ENCODE data around the gene DENND6A.

The DENND6A gene, protein sequence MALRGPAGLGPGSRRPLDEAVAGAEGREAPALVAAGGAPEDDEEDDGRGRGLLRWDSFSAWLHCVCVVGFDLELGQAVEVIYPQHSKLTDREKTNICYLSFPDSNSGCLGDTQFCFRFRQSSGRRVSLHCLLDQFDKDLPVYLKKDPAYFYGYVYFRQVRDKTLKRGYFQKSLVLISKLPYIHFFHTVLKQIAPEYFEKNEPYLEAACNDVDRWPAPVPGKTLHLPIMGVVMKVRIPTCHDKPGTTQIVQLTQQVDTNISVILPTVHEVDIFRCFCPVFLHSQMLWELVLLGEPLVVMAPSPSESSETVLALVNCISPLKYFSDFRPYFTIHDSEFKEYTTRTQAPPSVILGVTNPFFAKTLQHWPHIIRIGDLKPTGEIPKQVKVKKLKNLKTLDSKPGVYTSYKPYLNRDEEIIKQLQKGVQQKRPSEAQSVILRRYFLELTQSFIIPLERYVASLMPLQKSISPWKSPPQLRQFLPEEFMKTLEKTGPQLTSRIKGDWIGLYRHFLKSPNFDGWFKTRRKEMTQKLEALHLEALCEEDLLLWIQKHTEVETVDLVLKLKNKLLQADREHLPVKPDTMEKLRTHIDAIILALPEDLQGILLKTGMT

DNA sequence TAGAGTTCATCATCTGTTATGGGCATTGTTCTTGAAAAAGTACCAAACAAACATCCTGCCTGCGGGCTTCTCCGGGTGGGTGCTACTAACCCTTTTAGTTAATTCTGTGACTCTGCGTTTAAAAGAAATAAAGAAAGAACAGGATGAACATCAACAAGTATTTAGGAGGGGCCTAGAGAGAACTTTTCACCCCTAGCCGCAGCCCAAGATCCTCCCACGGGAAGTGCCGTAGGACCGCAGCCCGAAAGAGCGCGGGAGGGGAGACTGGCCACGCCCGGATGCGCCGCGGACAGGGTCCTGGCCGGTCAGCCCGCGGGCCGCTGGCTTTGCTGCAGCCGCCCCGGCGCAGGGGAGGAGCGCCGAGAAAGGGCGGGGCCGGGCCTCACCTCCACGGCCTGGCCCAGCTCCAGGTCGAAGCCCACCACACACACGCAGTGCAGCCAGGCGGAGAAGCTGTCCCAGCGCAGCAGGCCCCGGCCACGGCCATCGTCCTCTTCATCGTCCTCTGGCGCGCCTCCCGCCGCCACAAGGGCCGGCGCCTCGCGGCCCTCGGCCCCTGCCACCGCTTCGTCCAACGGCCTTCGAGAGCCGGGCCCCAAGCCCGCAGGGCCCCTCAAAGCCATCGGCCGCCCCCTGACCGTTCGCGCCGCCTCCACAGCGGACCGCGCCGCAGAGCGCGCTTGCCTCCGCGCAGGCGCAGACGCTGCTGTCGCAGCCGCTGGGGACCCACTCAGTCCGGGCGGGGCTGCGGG is at the start of gene DENND6A:
Gene DENND6A (minus strand): TSS at position 682 of the 752 bp plus-strand sequence. CDS start 59 bp downstream, at position 623.
- DNase-seq (ENCODE audit: low read depth) = peak; percentile 35
- TF ChIP-seq, protein P1, sequence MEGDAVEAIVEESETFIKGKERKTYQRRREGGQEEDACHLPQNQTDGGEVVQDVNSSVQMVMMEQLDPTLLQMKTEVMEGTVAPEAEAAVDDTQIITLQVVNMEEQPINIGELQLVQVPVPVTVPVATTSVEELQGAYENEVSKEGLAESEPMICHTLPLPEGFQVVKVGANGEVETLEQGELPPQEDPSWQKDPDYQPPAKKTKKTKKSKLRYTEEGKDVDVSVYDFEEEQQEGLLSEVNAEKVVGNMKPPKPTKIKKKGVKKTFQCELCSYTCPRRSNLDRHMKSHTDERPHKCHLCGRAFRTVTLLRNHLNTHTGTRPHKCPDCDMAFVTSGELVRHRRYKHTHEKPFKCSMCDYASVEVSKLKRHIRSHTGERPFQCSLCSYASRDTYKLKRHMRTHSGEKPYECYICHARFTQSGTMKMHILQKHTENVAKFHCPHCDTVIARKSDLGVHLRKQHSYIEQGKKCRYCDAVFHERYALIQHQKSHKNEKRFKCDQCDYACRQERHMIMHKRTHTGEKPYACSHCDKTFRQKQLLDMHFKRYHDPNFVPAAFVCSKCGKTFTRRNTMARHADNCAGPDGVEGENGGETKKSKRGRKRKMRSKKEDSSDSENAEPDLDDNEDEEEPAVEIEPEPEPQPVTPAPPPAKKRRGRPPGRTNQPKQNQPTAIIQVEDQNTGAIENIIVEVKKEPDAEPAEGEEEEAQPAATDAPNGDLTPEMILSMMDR (IDR thresholded peaks at IDR 0.05; ENCODE audit: control insufficient read depth, extremely low read depth, insufficient read depth) = no peak
- peak within 1 kb of the TSS; percentile 82 for H3K4me3 ChIP-seq (ENCODE audit: low read depth, low read length)

- TF ChIP-seq, protein P1 (IDR thresholded peaks at IDR 0.05; ENCODE audit: control insufficient read depth, extremely low read depth, insufficient read depth) = no peak
- no peak for DNase-seq (ENCODE audit: low read depth)
- H3K4me3 ChIP-seq (ENCODE audit: low read depth, low read length) = no peak overlapping the region
These were observed 47.1 kb upstream of the DENND6A start for GRCh38 chr3:57740027-57740426.

GRCh38 chr3:57738391-57738790 is 45.5 kb upstream of the DENND6A start:
- no peak overlapping the region for H3K4me3 ChIP-seq (ENCODE audit: low read depth, low read length)
- DNase-seq (ENCODE audit: low read depth) = no peak
- TF ChIP-seq, protein P1 (IDR thresholded peaks at IDR 0.05; ENCODE audit: control insufficient read depth, extremely low read depth, insufficient read depth) = no peak

DNA sequence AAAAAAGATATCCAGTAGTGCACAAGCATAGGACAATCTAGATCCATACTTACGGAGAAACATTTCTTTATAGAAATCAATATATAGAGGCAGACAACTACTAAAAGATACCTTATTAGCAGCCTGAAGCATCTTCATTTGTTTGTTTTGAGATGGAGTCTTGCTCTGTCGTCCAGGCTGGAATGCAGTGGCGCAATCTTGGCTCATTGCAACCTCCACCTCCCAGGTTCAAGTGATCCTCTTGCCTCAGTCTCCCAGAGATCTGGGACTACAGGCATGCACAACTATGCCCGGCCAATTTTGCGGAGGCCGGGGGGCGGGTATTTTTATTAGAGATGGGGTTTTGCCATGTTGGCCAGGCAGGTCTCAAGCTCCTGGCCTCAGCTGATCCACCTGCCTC is 45.0 kb upstream of the DENND6A start:
- no peak for DNase-seq (ENCODE audit: low read depth)
- H3K4me3 ChIP-seq (ENCODE audit: low read depth, low read length) = no peak overlapping the region
- TF ChIP-seq, protein P1 (IDR thresholded peaks at IDR 0.05; ENCODE audit: control insufficient read depth, extremely low read depth, insufficient read depth) = no peak

DNA sequence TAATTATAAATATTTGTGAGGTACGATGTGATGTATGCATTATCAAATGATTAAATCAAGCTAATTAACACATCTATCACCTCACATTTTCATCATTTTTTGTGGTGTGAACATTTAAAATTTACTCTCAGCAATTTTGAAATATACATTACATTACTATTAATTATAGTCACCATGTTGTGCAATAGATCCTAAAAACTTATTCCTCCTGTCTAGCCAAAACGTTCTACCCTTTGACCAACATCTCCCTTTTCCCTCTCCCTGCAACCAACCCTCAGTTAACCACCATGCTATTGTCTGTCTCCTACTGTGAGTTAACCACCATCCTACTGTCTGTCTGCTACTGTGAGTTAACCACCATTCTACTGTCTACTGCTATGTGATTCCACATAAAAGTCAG is 42.5 kb upstream of the DENND6A start:
- TF ChIP-seq, protein P1 (IDR thresholded peaks at IDR 0.05; ENCODE audit: control insufficient read depth, extremely low read depth, insufficient read depth) = no peak
- DNase-seq (ENCODE audit: low read depth) = no peak
- H3K4me3 ChIP-seq (ENCODE audit: low read depth, low read length) = no peak overlapping the region

DNA sequence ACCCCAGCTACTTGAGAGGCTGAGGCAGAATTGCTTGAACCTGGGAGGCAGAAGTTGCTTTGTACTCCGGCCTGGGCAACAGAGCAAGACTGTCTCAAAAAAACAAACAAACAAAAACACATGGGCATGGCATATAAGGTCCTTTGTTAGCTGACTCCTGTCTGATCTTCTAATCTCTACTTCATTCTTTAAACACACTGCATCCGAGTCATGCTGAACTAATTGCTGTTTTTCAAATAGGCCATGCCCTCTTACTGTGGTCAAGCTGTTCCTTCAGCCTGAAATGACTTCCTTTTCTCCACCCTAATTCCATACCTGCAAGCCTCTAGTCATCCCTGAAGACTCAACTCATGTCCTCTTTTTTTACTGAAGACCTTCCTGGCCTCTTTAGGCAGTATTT is 40.9 kb upstream of the DENND6A start:
- TF ChIP-seq, protein P1 (IDR thresholded peaks at IDR 0.05; ENCODE audit: control insufficient read depth, extremely low read depth, insufficient read depth) = no peak
- H3K4me3 ChIP-seq (ENCODE audit: low read depth, low read length) = no peak overlapping the region
- no peak for DNase-seq (ENCODE audit: low read depth)

All from LNCaP clone FGC (cell line).